Left ventricle myocardium inferior (tissue), 1 donor: ENCODE results near the gene PIGO. TPM values are rescaled to one million over a fixed set of nuclear protein-coding genes. Genes with fewer than 3 reads are reported as not detected.
A peak's percentile ranks its signal among the peaks of the same experiment; 100 is the strongest.

ENCODE experiments used
- DNase-seq: peaks from one replicate; pipeline ENCODE4 v3.0.0-alpha.2; 2020
- H3K27ac ChIP-seq: fragments of 200-600 bp; replicated peaks from 2 replicates; pipeline ENCODE4 v1.8.0; 2021
- H3K27me3 ChIP-seq: fragments of 200-600 bp; 2 replicates; pipeline ENCODE4 v1.8.0; 2021; ENCODE audit warnings: low read depth
- H3K36me3 ChIP-seq: fragments of 200-600 bp; 2 replicates; pipeline ENCODE4 v1.8.0; 2021
- H3K4me1 ChIP-seq: fragments of 200-600 bp; 2 replicates; pipeline ENCODE4 v1.8.0; 2021
- H3K4me3 ChIP-seq: fragments of 200-600 bp; 2 replicates; pipeline ENCODE4 v1.8.0; 2021; ENCODE audit warnings: mild to moderate bottlenecking, moderate library complexity
- H3K9me3 ChIP-seq: fragments of 200-600 bp; replicated peaks from 2 replicates; pipeline ENCODE4 v1.8.0; 2021
- CTCF ChIP-seq: fragments of 200-600 bp; IDR thresholded peaks from 2 replicates; pipeline ENCODE4 v1.8.0; 2021; ENCODE audit warnings: antibody characterized with exemption, mild to moderate bottlenecking, borderline replicate concordance
- intact Hi-C: fragments of 100-400 bp; cut with micrococcal nuclease; formaldehyde crosslinking; loops from one replicate; pipeline ENCODE4 v1.11.0; 2022
- total RNA-seq: library from RNA; stranded (reverse); fragmentation: NEBNext Ultra II Directional; extraction: Animal tissue kit (Norgen Biotek cat#: 25700); gene quantifications from one replicate; pipeline ENCODE4 v1.2.1, GENCODE V29; 2021
- donor health status: DM: no; HTN: yes; CAD: no; lungs with severe emphysema.

Gene PIGO
- total RNA-seq, 1 donor from 2014 or later = 9.4 TPM

- no peak for TF ChIP-seq CTCF
- intact Hi-C loops = no loop called here
- H3K27me3 ChIP-seq = no peaks in the 10 kb centered on the region
- peaks cover 27% of the 10 kb centered on the region for H3K4me1 ChIP-seq
- no peaks in the 10 kb centered on the region for H3K9me3 ChIP-seq
- peaks cover 15% of the 10 kb centered on the region for H3K36me3 ChIP-seq
- no peak for DNase-seq
- peak overlapping the region; percentile 86 for H3K27ac ChIP-seq
- peak overlapping the region; percentile 94 for H3K4me3 ChIP-seq
Observed at GRCh38 chr9:35079041-35079425, 17.4 kb downstream of the PIGO start.

- TF ChIP-seq CTCF = no peak
- no peak overlapping the region for H3K4me3 ChIP-seq
- intact Hi-C loops = no loop called here
Observed at GRCh38 chr9:35078066-35078465, 18.3 kb downstream of the PIGO start.

GRCh38 chr9:35076848-35077247 is 19.5 kb downstream of the PIGO start:
- no peak for DNase-seq
- H3K9me3 ChIP-seq = no peaks in the 10 kb centered on the region
- H3K36me3 ChIP-seq = peaks cover 15% of the 10 kb centered on the region
- H3K4me3 ChIP-seq = no peak overlapping the region
- intact Hi-C loops = no loop called here
- peaks cover 38% of the 10 kb centered on the region for H3K4me1 ChIP-seq
- H3K27ac ChIP-seq = no peak overlapping the region
- no peak for TF ChIP-seq CTCF
- no peaks in the 10 kb centered on the region for H3K27me3 ChIP-seq

More at GRCh38 chr9:35078066-35078465, 18.3 kb downstream of the PIGO start:
- H3K27me3 ChIP-seq = no peaks in the 10 kb centered on the region
- H3K4me1 ChIP-seq = peaks cover 29% of the 10 kb centered on the region
- peaks cover 15% of the 10 kb centered on the region for H3K36me3 ChIP-seq
- DNase-seq = no peak
- no peaks in the 10 kb centered on the region for H3K9me3 ChIP-seq
- no peak overlapping the region for H3K27ac ChIP-seq

- Histone ChIP-seq H3K9me3 (no peaks in the 10 kb centered on the region), H3K27ac (no peak overlapping the region), H3K4me1 (peaks cover 50% of the 10 kb centered on the region), H3K36me3 (peaks cover 15% of the 10 kb centered on the region), H3K4me3 (no peak overlapping the region), H3K27me3 (no peaks in the 10 kb centered on the region)
- intact Hi-C loops = no loop called here
- no peak for DNase-seq
- TF ChIP-seq CTCF = no peak
Observed at GRCh38 chr9:35075358-35075757, 21.0 kb downstream of the PIGO start.

- peaks cover 51% of the 10 kb centered on the region for H3K4me1 ChIP-seq
- TF ChIP-seq CTCF = no peak
- no peak overlapping the region for H3K27ac ChIP-seq
- H3K36me3 ChIP-seq = peaks cover 18% of the 10 kb centered on the region
- intact Hi-C loops = no loop called here
- no peaks in the 10 kb centered on the region for H3K27me3 ChIP-seq
- no peak overlapping the region for H3K4me3 ChIP-seq
- H3K9me3 ChIP-seq = no peaks in the 10 kb centered on the region
- DNase-seq = no peak
Observed at GRCh38 chr9:35074791-35075190, 21.6 kb downstream of the PIGO start.

DNA sequence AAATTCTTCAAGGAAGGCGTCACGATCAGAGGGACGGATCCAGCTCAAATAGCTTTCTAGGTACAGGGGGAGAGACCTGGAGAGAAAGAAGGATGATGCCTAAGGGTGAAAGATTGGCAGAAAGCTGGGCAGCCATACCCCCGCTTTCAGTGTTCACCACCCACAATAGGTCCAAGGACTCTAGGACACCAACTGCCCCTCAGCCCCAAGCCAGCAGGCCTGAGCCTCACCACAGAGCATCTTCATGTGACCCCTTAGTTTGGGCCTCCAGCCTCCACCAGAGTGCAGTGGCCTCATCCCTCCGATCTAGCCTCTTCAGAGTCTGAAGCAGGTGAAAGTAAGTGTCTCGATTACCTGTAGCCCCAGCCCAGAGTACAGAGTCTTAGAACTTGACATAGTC is 22.2 kb downstream of the PIGO start:
- Histone ChIP-seq H3K27ac (no peak overlapping the region), H3K4me1 (peaks cover 51% of the 10 kb centered on the region), H3K27me3 (no peaks in the 10 kb centered on the region), H3K4me3 (no peak overlapping the region), H3K9me3 (no peaks in the 10 kb centered on the region), H3K36me3 (peaks cover 19% of the 10 kb centered on the region)
- no peak for TF ChIP-seq CTCF
- no peak for DNase-seq
- intact Hi-C loops = no loop called here
